DND-41 (cell line): ENCODE data around the gene NRG2.

ENCODE experiments used
- CTCF ChIP-seq: IDR thresholded peaks from 2 replicates; pipeline ENCODE4 v1.5.1; 2012; ENCODE audit warnings: borderline replicate concordance, low read length, moderate library complexity, mild to moderate bottlenecking; ENCODE audit not compliant: poor library complexity, severe bottlenecking; ENCODE audit errors: extremely low read depth
- EZH2 ChIP-seq: IDR thresholded peaks from 3 replicates; pipeline ENCODE4 v1.6.1; 2012; ENCODE audit warnings: borderline replicate concordance, low read depth, mild to moderate bottlenecking, moderate library complexity, low read length, inconsistent platforms; ENCODE audit not compliant: severe bottlenecking

GRCh38 chr5:139984816-139985215 lies 58.3 kb downstream of the NRG2 start:
- TF ChIP-seq CTCF, result no peak
- no peak for TF ChIP-seq EZH2
